ENCODE results near the gene NFATC2IP. TPM values are rescaled to one million over a fixed set of nuclear protein-coding genes. Genes with fewer than 3 reads are reported as not detected.
A peak's percentile ranks its signal among the peaks of the same experiment; 100 is the strongest.

The NFATC2IP gene
- total and polyA plus RNA-seq, 9 of the 15 experiments (the other 6 are each of a cell fraction or from before 2014, with no cell fraction given), result 15.6 to 106 (median 46.9) TPM

DNA sequence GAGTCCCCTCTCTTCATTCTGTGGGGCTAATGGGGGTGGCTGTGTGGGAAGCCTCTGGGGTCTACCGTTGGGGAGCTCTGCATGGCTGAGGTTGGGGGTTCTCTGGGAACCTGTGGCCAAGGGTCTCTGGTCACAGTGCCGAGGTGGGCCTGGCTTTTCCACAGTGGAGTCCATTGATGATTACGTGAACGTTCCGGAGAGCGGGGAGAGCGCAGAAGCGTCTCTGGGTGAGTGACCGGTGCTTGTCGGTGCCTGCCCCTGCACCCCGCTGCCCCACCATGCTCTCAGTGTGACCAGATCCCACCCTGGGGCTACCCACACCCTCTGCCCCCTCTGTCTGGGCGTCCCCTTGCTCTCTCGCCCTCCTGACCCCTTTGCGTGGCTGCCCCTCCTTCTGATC, 38.6 kb downstream of the NFATC2IP start:
- Histone ChIP-seq H3K4me3 (no peak overlapping the region), H3K9me3 (replicated peaks; ENCODE audit: control insufficient read depth, insufficient read depth, low read depth, low read length) (no peaks in the 10 kb centered on the region), H3K27me3 (ENCODE audit: control insufficient read depth in 2 of 2, insufficient read depth in 2 of 2, low read length in 2 of 2) (no peaks in the 10 kb centered on the region), H2AFZ (ENCODE audit: low read depth, low read length) (no peak overlapping the region), H3K4me1 (replicated peaks in 1 of 2; ENCODE audit: control insufficient read depth in 2 of 2, insufficient read depth in 2 of 2, low read length in 2 of 2) (peaks cover 0 to 41% of the 10 kb centered on the region in 2 experiments; a peak in 3 of 5 replicates), H4K20me1 (replicated peaks; ENCODE audit: control insufficient read depth, insufficient read depth, low read length) (no peaks in the 10 kb centered on the region), H3K9me1 (ENCODE audit: control insufficient read depth, insufficient read depth, low read length) (no peaks in the 10 kb centered on the region), H3K36me3 (ENCODE audit: control insufficient read depth, insufficient read depth, low read length) (peaks cover 8% of the 10 kb centered on the region; the same call in 1 of the 3 replicates), H3K9ac (ENCODE audit: insufficient read depth in 1 of 2, low read depth in 2 of 2, low read length in 2 of 2) (peak overlapping the region in 1 of 2 experiments; percentile 45; a peak in 1 of 4 replicates), H3K79me2 (ENCODE audit: control insufficient read depth, insufficient read depth, low read length) (no peaks in the 10 kb centered on the region), H3K4me2 (ENCODE audit: insufficient read depth, low read length) (no peak overlapping the region), H3K27ac (ENCODE audit: extremely low read depth, low read depth, low read length) (no peak overlapping the region)
- BruUV-seq (replicated peaks), result no TSS peak
- DNase-seq (ENCODE audit: extremely low read depth in 1 of 4, low spot score in 3 of 4), result no peak
- ChIA-PET POLR2A (no interaction called here), CTCF (ENCODE audit: low intra/inter-chr PET ratio) (no interaction called here)
- no peak for ATAC-seq
- 82% methylated on average over 14 of the region's 14 CpGs for WGBS (ENCODE audit: insufficient coverage, low coverage, missing lambda C conversion rate)
- intact Hi-C loops (cut with micrococcal nuclease), result no loop called here
- in situ Hi-C loops (cut with MboI), result loop anchor here (10.0 to 25.0 kb wide), 2 partner anchors 95 to 1223 kb away; no protein-coding TSS in a partner anchor
- FAIRE-seq, result no peak
- TF ChIP-seq CGGBP1 (CRISPR knock-in tag; IDR thresholded peaks at IDR 0.05) (no peak), XRCC5 (IDR thresholded peaks at IDR 0.05; ENCODE audit: low read depth, low read length) (no peak), YBX1 (IDR thresholded peaks at IDR 0.05) (no peak), FOXK1 (CRISPR knock-in tag; IDR thresholded peaks at IDR 0.05; ENCODE audit: borderline replicate concordance) (no peak)

DNA sequence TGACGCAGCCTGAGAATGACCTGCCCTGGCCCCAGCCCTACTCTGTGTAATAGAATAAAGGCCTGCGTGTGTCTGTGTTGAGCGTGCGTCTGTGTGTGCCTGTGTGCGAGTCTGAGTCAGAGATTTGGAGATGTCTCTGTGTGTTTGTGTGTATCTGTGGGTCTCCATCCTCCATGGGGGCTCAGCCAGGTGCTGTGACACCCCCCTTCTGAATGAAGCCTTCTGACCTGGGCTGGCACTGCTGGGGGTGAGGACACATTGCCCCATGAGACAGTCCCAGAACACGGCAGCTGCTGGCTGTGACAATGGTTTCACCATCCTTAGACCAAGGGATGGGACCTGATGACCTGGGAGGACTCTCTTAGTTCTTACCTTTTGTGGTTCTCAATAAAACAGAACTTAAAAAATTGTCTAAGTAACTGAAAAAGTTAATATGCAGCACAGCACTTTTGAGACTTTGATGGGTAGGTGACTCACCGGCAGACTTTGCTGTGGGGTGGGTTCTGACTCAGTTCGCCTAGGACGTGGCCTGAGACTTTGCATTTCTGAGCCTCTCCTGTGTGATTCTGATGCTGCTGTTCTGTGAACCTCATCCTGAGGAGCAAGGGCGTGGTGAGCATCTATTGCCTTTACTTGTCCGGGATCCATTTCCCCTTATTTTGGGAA, 39.8 kb downstream of the NFATC2IP start:
- WGBS (ENCODE audit: insufficient coverage, low coverage, missing lambda C conversion rate), result 84% methylated on average over 11 of the region's 11 CpGs
- Histone ChIP-seq H3K9me1 (ENCODE audit: control insufficient read depth, insufficient read depth, low read length) (no peaks in the 10 kb centered on the region), H3K27ac (ENCODE audit: extremely low read depth, low read depth, low read length) (no peak overlapping the region), H3K79me2 (ENCODE audit: control insufficient read depth, insufficient read depth, low read length) (no peaks in the 10 kb centered on the region), H3K27me3 (ENCODE audit: control insufficient read depth in 2 of 2, insufficient read depth in 2 of 2, low read length in 2 of 2) (no peaks in the 10 kb centered on the region), H3K36me3 (ENCODE audit: control insufficient read depth, insufficient read depth, low read length) (peaks cover 6% of the 10 kb centered on the region; the same call in 1 of the 3 replicates), H3K9ac (ENCODE audit: insufficient read depth in 1 of 2, low read depth in 2 of 2, low read length in 2 of 2) (peak overlapping the region in 1 of 2 experiments; percentile 64; a peak in 1 of 4 replicates), H4K20me1 (replicated peaks; ENCODE audit: control insufficient read depth, insufficient read depth, low read length) (no peaks in the 10 kb centered on the region), H3K4me2 (ENCODE audit: insufficient read depth, low read length) (no peak overlapping the region), H3K9me3 (replicated peaks; ENCODE audit: control insufficient read depth, insufficient read depth, low read depth, low read length) (no peaks in the 10 kb centered on the region), H3K4me1 (replicated peaks in 1 of 2; ENCODE audit: control insufficient read depth in 2 of 2, insufficient read depth in 2 of 2, low read length in 2 of 2) (peaks cover 0 to 34% of the 10 kb centered on the region in 2 experiments; a peak in 3 of 5 replicates), H3K4me3 (no peak overlapping the region), H2AFZ (ENCODE audit: low read depth, low read length) (no peak overlapping the region)
- ATAC-seq, result no peak
- intact Hi-C loops (cut with micrococcal nuclease) (no loop called here), in situ Hi-C loops (cut with MboI) (loop anchor here (25.0 kb wide), 1 partner anchor 1222 kb away; no protein-coding TSS in a partner anchor)
- CTCF ChIA-PET (ENCODE audit: low intra/inter-chr PET ratio), result no interaction called here
- BruUV-seq (replicated peaks), result no TSS peak
- POLR2A ChIA-PET, result no interaction called here
- no peak for DNase-seq (ENCODE audit: extremely low read depth in 1 of 4, low spot score in 3 of 4)
- FAIRE-seq, result no peak
- TF ChIP-seq FOXJ2 (tag; IDR thresholded peaks at IDR 0.05) (no peak), EZH2 (IDR thresholded peaks at IDR 0.05; ENCODE audit: borderline replicate concordance, low read depth, low read length) (no peak), MYNN (IDR thresholded peaks at IDR 0.05) (no peak), MYNN (CRISPR knock-in tag; IDR thresholded peaks at IDR 0.05) (no peak), NBN (IDR thresholded peaks at IDR 0.05; ENCODE audit: low read depth) (no peak), ZNF146 (CRISPR knock-in tag; IDR thresholded peaks at IDR 0.05; ENCODE audit: unreplicated experiment) (no peak), DEAF1 (CRISPR knock-in tag; IDR thresholded peaks at IDR 0.05) (no peak), PRMT5 (CRISPR knock-in tag; IDR thresholded peaks at IDR 0.05) (no peak), NFIC (IDR thresholded peaks at IDR 0.05) (no peak)
- TF ChIP-seq, protein P1, sequence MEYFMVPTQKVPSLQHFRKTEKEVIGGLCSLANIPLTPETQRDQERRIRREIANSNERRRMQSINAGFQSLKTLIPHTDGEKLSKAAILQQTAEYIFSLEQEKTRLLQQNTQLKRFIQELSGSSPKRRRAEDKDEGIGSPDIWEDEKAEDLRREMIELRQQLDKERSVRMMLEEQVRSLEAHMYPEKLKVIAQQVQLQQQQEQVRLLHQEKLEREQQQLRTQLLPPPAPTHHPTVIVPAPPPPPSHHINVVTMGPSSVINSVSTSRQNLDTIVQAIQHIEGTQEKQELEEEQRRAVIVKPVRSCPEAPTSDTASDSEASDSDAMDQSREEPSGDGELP (CRISPR knock-in tag; IDR thresholded peaks at IDR 0.05; ENCODE audit: borderline replicate concordance), result no peak

Measured in K562 (cell line).